ENCODE results near the gene CTNS. TPM values are rescaled to one million over a fixed set of nuclear protein-coding genes. Genes with fewer than 3 reads are reported as not detected.

CTNS gene
- total RNA-seq, 2 experiments from 2014 or later = 10.3 TPM

DNA sequence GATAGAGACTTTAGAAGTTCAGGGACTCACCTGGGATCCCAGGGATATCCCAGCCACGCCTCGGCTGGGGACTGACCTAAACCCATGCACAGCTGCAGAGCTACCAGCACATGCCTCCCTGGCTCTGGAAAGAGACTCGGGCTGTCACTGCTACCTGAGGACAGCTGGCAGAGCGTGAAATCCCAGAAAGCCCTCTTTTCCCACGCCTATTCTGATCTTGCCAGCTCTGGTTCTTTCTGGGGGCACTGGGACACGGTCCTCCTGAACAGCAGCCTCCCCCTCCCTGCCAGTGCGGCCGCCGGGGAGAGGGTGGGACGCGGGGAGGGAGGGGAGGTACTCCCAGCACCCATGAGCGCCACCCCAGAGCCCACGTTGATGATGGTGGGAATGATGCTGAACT lies 48.6 kb downstream of the CTNS start:
- ChIA-PET POLR2A (no interaction called here), CTCF (no interaction called here)
- Mint-ChIP-seq H3K36me3 (ENCODE audit: low read depth) (peaks cover 19% of the 10 kb centered on the region), H3K4me1 (peaks cover 22% of the 10 kb centered on the region), H3K4me3 (no peak overlapping the region), H3K27ac (no peak overlapping the region), H3K9me3 (no peaks in the 10 kb centered on the region), H3K27me3 (no peaks in the 10 kb centered on the region)
- DNase-seq = no peak

DNA sequence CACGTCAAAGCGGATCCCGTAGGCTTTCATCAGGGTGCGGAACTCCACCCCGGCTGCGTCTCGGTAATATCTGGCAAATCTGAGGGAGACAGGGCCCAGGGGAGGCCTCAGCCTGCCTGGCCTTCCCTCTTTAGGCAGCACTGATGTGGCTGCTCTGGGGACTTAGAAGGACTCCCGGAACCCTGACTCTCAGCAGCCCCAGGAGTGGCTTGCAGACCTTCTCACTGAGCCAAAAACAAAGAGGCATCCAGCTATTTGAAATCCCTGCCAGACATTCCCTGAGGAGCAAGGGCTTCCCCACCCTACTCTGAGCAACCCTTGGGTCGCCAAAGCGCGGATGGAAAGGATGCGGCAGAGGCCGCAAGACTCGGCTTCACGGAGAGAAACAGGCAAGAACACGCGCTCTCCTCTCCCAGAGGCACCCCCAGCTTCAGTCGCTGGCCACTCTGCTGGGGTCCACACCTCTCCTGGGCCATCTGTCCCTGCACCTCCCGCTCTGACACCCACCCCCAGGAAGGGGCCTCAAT lies 51.5 kb downstream of the CTNS start:
- no peaks in the 10 kb centered on the region for H3K9me3 Mint-ChIP-seq
- no peak for DNase-seq
- H3K4me1 Mint-ChIP-seq = peaks cover 8% of the 10 kb centered on the region
- H3K27ac Mint-ChIP-seq = no peak overlapping the region
- H3K36me3 Mint-ChIP-seq (ENCODE audit: low read depth) = peaks cover 10% of the 10 kb centered on the region
- no peak overlapping the region for H3K4me3 Mint-ChIP-seq
- no peaks in the 10 kb centered on the region for H3K27me3 Mint-ChIP-seq
- ChIA-PET POLR2A (no interaction called here), CTCF (no interaction called here)

DNA sequence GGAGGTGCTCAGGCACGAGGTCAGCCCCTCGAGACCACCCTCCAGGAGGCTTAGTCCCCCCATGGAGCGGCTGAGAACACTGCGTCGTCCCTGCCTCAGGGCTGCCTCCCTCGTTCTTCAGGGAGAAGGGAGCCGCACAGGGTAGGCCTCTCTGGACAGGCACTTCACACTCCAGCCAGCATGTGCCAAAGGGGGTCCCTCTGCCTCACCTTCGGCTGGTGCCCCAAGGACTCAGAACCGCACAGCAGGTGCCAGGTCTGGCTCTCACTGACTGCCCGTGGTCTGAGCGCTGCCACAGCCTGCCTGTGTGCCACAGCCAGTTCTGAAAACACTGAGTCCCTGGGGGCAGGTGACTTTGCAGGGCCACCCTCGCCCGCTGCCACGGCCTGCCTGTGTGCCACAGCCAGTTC lies 52.3 kb downstream of the CTNS start:
- H3K36me3 Mint-ChIP-seq (ENCODE audit: low read depth) = peaks cover 9% of the 10 kb centered on the region
- H3K4me1 Mint-ChIP-seq = peaks cover 10% of the 10 kb centered on the region
- H3K4me3 Mint-ChIP-seq = no peak overlapping the region
- H3K27ac Mint-ChIP-seq = no peak overlapping the region
- DNase-seq = no peak
- POLR2A ChIA-PET = no interaction called here
- CTCF ChIA-PET = no interaction called here
- no peaks in the 10 kb centered on the region for H3K27me3 Mint-ChIP-seq
- H3K9me3 Mint-ChIP-seq = no peaks in the 10 kb centered on the region

DNA sequence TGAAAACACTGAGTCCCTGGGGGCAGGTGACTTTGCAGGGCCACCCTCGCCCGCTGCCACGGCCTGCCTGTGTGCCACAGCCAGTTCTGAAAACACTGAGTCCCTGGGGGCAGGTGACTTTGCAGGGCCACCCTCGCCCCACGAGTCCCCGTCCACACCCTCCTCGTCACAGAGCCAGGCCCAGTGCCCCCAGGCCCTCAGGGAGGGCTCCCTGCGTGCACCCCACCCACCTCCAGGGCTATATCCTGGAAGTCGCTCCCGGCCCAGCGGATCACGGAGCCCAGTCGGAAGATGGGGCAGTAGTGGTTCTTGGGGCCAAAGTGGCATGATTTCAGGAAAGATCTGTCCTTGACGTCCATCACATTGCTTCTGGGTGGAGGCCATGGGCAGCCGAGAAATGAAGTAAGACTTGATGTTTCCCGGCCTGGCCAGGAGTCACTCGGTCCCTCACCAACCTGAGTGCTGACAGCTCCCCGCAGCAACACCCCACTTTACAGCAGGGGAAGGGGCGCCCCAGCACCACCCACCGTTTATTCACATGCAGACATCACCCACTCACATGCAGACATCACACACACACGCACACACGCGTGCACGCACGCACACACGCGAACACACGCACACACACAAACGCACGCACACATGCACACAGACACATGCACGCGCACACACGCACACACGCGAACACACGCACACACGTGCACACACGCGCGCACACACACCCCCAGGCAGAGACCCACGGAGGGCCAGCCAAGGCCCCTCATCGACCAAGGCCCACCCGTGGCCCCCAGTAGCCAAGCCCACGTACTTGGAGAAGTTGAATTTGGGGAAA lies 52.9 kb downstream of the CTNS start:
- ChIA-PET CTCF (no interaction called here), POLR2A (no interaction called here)
- Mint-ChIP-seq H3K36me3 (ENCODE audit: low read depth) (peaks cover 9% of the 10 kb centered on the region), H3K4me3 (no peak overlapping the region), H3K9me3 (no peaks in the 10 kb centered on the region), H3K27me3 (no peaks in the 10 kb centered on the region), H3K4me1 (peaks cover 16% of the 10 kb centered on the region), H3K27ac (peak overlapping the region; percentile 3)
- no peak for DNase-seq

DNA sequence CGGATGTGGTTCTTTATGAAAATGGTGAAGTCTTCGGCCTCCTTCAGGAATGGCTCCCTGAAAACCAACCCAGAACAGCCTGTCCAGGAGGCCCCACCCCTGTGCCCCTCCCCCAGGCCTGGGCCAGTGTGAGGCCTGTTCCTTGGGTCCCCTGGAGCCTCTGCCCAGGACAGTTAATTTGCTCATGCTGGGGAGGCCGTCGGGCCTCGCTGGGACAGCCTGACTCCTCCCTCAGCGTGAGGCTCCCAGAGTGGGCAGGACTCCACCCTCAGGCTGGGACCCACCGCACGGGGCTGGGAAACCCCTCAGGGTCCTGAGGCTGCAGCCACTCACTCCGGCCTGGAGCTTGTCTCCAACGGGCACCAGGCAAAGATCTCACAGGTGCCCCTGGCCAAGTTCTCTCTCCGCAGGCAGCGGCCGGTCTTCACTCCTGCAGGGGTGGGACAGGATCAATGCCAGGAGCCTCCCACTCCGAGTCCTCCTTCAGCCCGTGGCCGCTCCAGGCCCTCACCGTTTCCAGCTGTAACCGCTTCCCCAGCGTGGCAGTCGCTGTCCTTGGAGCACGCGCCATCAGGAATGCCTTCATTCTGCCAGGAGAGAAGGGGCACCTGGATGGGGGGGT lies 53.6 kb downstream of the CTNS start:
- ChIA-PET CTCF (no interaction called here), POLR2A (no interaction called here)
- no peak for DNase-seq
- H3K27ac Mint-ChIP-seq = no peak overlapping the region
- H3K27me3 Mint-ChIP-seq = no peaks in the 10 kb centered on the region
- no peaks in the 10 kb centered on the region for H3K9me3 Mint-ChIP-seq
- H3K36me3 Mint-ChIP-seq (ENCODE audit: low read depth) = peaks cover 9% of the 10 kb centered on the region
- H3K4me1 Mint-ChIP-seq = peaks cover 19% of the 10 kb centered on the region
- H3K4me3 Mint-ChIP-seq = no peak overlapping the region

DNA sequence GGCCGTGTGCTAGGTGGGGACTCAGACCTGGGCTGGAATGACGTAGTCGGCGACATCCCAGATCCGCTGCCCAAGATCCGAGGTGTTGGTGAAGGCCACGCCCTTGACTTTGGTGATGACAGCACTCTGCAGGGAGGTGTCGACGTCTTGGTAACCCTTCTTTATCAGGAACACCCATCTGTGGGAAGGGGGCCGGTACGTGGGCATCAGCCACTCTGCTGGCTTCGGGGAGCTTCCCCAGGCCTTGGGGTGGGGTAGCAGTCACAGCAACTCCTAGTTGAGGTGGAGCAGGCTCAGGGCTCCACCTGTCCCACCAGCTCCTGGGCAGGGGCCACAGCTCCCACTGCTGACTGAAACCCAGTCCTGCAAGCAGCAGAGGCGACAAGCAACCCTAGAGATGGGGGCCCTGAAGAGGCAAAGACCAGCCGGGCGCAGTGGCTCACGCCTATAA lies 55.1 kb downstream of the CTNS start:
- Mint-ChIP-seq H3K9me3 (no peaks in the 10 kb centered on the region), H3K36me3 (ENCODE audit: low read depth) (peaks cover 9% of the 10 kb centered on the region), H3K4me1 (peaks cover 23% of the 10 kb centered on the region), H3K27me3 (no peaks in the 10 kb centered on the region), H3K27ac (no peak overlapping the region), H3K4me3 (no peak overlapping the region)
- CTCF ChIA-PET = interaction anchor here (0.6 to 1.2 kb wide), 6 partner anchors 9 to 1375 kb away, joined by 3 to 5 read pairs (median 4); no protein-coding TSS in a partner anchor
- POLR2A ChIA-PET = no interaction called here
- DNase-seq = no peak

DNA sequence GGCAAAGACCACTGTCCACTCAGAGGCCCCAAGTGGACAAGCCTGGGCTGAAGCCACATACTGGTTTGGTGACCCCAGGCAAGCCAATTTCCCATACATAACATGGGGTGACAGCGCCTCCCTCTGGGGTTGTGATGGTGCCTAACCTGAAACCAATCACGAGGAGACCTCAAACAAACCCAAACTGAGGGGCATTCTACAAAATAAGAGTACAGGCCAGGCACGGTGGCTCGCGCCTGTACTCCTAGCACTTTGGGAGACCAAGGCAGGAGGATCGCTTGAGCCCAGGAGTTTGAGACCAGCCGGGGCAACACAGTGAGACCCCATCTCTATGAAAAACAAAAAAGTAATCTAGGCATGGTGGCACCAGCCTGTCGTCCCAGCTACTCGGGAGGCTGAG lies 55.8 kb downstream of the CTNS start:
- H3K4me3 Mint-ChIP-seq = no peak overlapping the region
- ChIA-PET POLR2A (no interaction called here), CTCF (interaction anchor here (0.6 to 1.0 kb wide), 3 partner anchors 10 to 1375 kb away, joined by 4 to 5 read pairs (median 5); no protein-coding TSS in a partner anchor)
- no peaks in the 10 kb centered on the region for H3K9me3 Mint-ChIP-seq
- DNase-seq = no peak
- H3K27ac Mint-ChIP-seq = no peak overlapping the region
- H3K4me1 Mint-ChIP-seq = peaks cover 26% of the 10 kb centered on the region
- H3K27me3 Mint-ChIP-seq = no peaks in the 10 kb centered on the region
- peaks cover 9% of the 10 kb centered on the region for H3K36me3 Mint-ChIP-seq (ENCODE audit: low read depth)

DNA sequence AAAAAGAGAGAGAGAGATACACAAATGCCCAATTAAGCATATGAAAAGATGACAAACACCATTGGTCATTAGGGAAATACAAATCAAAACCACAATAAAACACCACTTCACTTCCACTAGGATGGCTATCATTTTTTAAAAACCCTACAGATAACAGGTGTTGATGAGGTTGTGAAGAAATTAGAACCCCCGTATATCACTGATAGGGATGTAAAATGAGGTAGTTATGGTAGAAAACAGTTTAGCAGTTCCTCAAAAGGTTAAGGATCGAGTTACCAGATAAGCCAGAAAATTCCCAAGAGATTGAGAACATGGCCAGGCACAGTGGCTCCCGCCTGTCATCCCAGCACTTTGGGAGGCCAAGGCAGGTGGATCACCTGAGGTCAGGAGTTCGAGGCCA lies 56.6 kb downstream of the CTNS start:
- CTCF ChIA-PET = interaction anchor here (4.0 kb wide), 1 partner anchor 45 kb away, joined by 21 read pairs; no protein-coding TSS in a partner anchor
- Mint-ChIP-seq H3K9me3 (no peaks in the 10 kb centered on the region), H3K4me3 (no peak overlapping the region), H3K36me3 (ENCODE audit: low read depth) (peaks cover 9% of the 10 kb centered on the region), H3K4me1 (peaks cover 31% of the 10 kb centered on the region), H3K27ac (no peak overlapping the region), H3K27me3 (no peaks in the 10 kb centered on the region)
- no peak for DNase-seq
- POLR2A ChIA-PET = no interaction called here

DNA sequence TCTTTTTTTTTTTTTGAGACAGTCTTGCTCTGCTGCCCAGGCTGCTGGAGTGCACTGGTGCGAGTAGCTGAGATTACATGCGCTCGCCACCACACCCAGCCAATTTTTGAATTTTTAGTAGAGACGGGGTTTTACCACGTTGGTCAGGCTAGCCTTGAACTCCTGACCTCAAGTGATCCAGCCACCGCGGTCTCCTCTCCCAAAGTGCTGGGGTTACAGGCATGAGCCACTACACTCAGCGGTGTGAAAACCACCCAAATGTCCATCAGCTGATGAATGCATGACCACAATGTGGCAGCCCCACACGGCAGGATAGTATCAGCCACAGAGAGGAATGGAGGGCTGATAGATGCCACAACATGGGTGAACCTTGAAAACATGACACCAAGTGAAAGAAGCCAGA lies 57.3 kb downstream of the CTNS start:
- ChIA-PET CTCF (interaction anchor here (0.8 to 4.0 kb wide), 5 partner anchors 11 to 44 kb away, joined by 3 to 21 read pairs (median 4); partner anchors contain the start of gene HASPIN), POLR2A (no interaction called here)
- Mint-ChIP-seq H3K27ac (no peak overlapping the region), H3K4me3 (peak overlapping the region; percentile 85), H3K9me3 (no peaks in the 10 kb centered on the region), H3K4me1 (peaks cover 31% of the 10 kb centered on the region), H3K27me3 (no peaks in the 10 kb centered on the region), H3K36me3 (ENCODE audit: low read depth) (peaks cover 9% of the 10 kb centered on the region)
- DNase-seq = peak; percentile 23

DNA sequence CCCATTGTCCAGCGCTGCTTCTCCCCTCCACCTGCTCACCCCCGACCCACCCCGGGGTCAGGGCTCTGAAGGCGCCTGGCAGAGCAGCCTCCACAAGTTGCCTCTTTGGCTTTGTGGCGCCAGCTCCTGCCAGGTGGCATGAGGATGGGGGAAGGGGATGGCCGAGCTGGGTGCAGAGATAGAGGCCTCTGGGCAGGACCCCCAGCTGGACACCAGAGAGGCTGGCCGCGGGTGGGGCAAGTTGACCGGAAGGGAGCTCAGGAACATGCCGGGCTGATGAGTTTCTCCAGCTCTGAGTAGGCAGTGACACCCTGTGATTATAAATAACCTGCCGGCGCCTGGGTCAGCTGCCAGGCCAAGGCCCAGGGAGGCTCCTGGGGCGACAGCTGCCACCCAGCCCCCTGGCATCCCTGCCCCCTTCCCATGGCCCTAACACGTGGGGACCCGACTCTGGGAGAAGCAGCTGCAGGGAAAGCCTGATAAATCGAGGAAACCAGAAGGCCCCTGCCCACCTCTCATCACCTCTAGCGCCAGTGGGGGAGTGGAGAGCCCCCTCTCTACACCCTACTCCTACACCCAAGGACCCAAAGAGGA lies 58.7 kb downstream of the CTNS start:
- POLR2A ChIA-PET = interaction anchor here (0.6 kb wide), 1 partner anchor 998 kb away, joined by 7 read pairs; no protein-coding TSS in a partner anchor
- Mint-ChIP-seq H3K4me3 (peak overlapping the region; percentile 85), H3K4me1 (peaks cover 33% of the 10 kb centered on the region), H3K27ac (peak overlapping the region; percentile 79), H3K36me3 (ENCODE audit: low read depth) (peaks cover 5% of the 10 kb centered on the region), H3K27me3 (no peaks in the 10 kb centered on the region), H3K9me3 (no peaks in the 10 kb centered on the region)
- CTCF ChIA-PET = interaction anchor here (1.1 to 4.0 kb wide), 7 partner anchors 13 to 43 kb away, joined by 3 to 21 read pairs (median 6); partner anchors contain the start of gene HASPIN
- no peak for DNase-seq

DNA sequence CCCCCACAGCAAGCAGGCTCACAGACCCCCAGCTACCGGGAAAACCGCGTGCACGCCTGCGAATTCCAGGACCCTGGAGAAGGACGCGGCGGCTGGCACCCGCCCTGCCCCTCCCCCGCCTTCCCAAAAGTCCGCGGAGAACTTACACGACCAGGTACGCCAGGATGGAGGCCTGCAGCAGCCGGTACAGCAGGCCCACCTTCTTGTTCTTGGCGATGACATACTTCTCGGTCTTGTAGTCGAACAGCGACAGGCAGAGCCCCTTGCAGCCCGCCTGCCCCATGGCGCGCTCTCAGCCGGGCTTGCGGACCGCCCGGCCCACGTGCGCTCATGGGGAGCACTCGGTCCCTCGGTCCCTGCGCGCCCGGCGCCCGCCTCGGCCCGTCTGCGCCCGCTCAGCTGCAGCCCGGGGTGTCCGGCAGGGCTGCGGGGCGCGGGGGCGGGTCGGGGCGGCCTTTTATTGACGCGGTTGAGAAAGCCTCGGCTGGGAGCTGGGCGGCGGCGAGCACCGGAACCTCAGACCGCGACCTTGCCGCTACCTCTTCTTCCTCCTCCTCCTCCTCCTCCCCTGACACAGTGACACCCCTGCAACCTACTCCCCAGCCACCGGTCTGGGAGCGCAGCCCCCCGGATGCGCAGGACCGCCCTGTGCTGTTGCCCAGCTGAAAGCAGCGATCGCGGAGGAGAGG lies 59.3 kb downstream of the CTNS start, which contains the start of gene P2RX5:
Gene P2RX5 (minus strand): TSS at position 433 of the 689 bp plus-strand sequence. CDS start 150 bp downstream, at position 283.
- peaks cover under 1% of the 10 kb centered on the region for H3K36me3 Mint-ChIP-seq (ENCODE audit: low read depth)
- POLR2A ChIA-PET = interaction anchor here (0.5 to 0.6 kb wide), 2 partner anchors 15 to 1627 kb away, joined by 3 read pairs; no protein-coding TSS in a partner anchor
- peaks cover 33% of the 10 kb centered on the region for H3K4me1 Mint-ChIP-seq
- peak within 1 kb of the TSS; percentile 91 for H3K27ac Mint-ChIP-seq
- peak; percentile 55 for DNase-seq
- no peaks in the 10 kb centered on the region for H3K9me3 Mint-ChIP-seq
- CTCF ChIA-PET = interaction anchor here (0.9 to 4.0 kb wide), 6 partner anchors 13 to 42 kb away, joined by 3 to 21 read pairs (median 6); partner anchors contain the start of gene HASPIN
- H3K27me3 Mint-ChIP-seq = no peaks in the 10 kb centered on the region
- H3K4me3 Mint-ChIP-seq = peak within 1 kb of the TSS; percentile 85

DNA sequence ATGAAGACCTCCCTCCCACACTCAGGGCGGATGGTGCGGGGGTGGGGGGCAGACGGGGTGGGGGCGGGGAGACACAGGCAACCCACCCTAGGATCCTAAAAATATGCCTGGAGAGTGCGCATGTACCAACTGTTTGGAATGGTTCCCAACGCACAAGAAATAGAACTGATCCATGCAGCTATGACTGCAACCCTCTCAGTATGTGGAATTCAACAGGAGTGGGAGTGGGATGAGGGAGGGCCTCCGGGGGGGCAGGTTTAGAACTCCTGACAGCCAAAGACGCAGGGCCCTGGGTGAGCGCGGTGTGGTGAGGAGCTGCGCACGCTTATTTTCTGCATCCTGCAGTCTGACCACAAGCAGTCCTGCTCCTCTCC lies 60.5 kb downstream of the CTNS start:
- Mint-ChIP-seq H3K27me3 (no peaks in the 10 kb centered on the region), H3K9me3 (no peaks in the 10 kb centered on the region), H3K4me3 (no peak overlapping the region), H3K27ac (no peak overlapping the region), H3K36me3 (ENCODE audit: low read depth) (peaks cover 8% of the 10 kb centered on the region), H3K4me1 (peaks cover 33% of the 10 kb centered on the region)
- ChIA-PET POLR2A (no interaction called here), CTCF (interaction anchor here (4.0 kb wide), 1 partner anchor 41 kb away, joined by 21 read pairs; no protein-coding TSS in a partner anchor)
- DNase-seq = no peak

Data from activated CD4-positive, alpha-beta T cell treated with anti-CD3 and anti-CD28 coated beads, Interleukin-2, amount 10 ng/mL, durations not matched to agents 7 days and 5 days (primary cell).